Measurements from ENCODE around the gene AP2S1. TPM values are rescaled to one million over a fixed set of nuclear protein-coding genes. Genes with fewer than 3 reads are reported as not detected.
"Not testable (repeated sequence)": the region's sequence is repeated elsewhere in the genome, so short reads cannot be mapped to it uniquely, and the experiment has no call there.

The AP2S1 gene
- total RNA-seq, 4 donors from 2014 or later = 96.6 to 166 (median 132) TPM

GRCh38 chr19:46824890-46825730, 25.5 kb downstream of the AP2S1 start:
- no peak for ATAC-seq (ENCODE audit: low FRiP score)
- no peak for DNase-seq (ENCODE audit: low spot score)
- TF ChIP-seq, protein P1, sequence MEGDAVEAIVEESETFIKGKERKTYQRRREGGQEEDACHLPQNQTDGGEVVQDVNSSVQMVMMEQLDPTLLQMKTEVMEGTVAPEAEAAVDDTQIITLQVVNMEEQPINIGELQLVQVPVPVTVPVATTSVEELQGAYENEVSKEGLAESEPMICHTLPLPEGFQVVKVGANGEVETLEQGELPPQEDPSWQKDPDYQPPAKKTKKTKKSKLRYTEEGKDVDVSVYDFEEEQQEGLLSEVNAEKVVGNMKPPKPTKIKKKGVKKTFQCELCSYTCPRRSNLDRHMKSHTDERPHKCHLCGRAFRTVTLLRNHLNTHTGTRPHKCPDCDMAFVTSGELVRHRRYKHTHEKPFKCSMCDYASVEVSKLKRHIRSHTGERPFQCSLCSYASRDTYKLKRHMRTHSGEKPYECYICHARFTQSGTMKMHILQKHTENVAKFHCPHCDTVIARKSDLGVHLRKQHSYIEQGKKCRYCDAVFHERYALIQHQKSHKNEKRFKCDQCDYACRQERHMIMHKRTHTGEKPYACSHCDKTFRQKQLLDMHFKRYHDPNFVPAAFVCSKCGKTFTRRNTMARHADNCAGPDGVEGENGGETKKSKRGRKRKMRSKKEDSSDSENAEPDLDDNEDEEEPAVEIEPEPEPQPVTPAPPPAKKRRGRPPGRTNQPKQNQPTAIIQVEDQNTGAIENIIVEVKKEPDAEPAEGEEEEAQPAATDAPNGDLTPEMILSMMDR (IDR thresholded peaks at IDR 0.05) = no peak

DNA sequence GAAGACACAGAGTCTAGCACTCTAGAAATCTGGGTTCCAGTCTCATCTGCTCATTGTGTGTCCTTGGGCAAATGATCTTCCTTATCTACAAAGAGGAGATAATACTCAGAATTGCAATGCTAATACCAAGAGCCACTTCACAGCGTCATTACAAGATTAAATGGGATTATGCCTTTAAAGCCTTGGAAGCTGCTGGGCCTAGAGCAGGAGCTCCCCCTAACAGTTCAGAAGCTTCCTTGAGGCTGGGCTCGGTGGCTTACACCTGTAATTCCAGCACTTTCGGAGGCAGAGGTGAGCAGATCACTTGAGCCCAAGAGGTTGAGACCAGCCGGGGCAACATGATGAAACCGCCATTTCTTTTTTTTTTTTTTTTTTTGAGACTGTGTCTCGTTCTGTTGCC, 27.6 kb downstream of the AP2S1 start:
- DNase-seq (ENCODE audit: low spot score) = no peak
- ATAC-seq (ENCODE audit: low FRiP score) = no peak
- TF ChIP-seq, protein P1 (IDR thresholded peaks at IDR 0.05) = no peak

GRCh38 chr19:46822410-46822787, 28.2 kb downstream of the AP2S1 start:
- DNase-seq (ENCODE audit: low spot score); ATAC-seq (ENCODE audit: low FRiP score): not testable (repeated sequence)

GRCh38 chr19:46821512-46822409, 28.9 kb downstream of the AP2S1 start:
- TF ChIP-seq, protein P1 (IDR thresholded peaks at IDR 0.05) = no peak
- DNase-seq (ENCODE audit: low spot score) (no peak), ATAC-seq (ENCODE audit: low FRiP score) (no peak)

GRCh38 chr19:46818812-46819211, 31.8 kb downstream of the AP2S1 start:
- no peak for DNase-seq (ENCODE audit: low spot score)
- TF ChIP-seq, protein P1 (IDR thresholded peaks at IDR 0.05) = no peak
- no peak for ATAC-seq (ENCODE audit: low FRiP score)

DNA sequence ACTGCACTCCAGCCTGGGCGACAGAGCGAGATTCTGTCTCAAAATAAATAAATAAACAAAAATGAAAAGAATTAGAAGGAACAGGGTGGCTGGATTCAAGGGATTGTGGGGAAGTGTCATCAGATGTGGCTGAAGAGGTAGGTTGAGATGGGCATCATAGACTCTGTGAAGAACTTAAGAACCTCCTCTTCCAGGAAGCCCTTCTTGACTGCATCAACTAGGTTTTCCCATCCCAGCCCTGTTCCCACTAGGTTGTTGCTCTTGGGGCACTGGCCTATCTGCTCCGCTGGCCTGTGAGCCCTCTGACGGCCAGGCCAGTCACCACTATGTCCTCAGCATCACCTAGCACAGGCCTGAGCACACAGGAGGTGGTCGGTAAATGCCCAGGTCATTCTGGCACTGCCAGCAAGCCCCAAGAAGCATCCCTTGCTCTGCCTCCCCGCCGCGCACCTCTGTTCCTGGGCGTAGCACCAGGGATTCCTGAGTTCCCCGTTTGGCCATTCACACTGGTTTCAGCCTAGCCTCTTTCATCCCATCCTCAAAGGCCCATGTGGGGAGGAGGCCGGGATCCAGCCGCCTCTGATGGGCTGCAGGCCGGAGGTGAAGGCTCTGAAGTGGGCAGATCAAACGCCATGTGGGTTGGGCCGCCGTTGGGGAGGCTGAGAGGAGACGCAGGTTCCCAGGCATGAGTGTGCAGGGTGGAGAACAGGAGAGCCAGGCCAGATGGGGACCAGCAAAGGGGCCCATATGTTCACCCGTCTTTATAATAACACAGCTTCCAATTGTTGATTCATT, 34.6 kb downstream of the AP2S1 start:
- ATAC-seq (ENCODE audit: low FRiP score) = no peak
- DNase-seq (ENCODE audit: low spot score) = no peak
- TF ChIP-seq, protein P1 (IDR thresholded peaks at IDR 0.05) = no peak
